Activated CD4-positive, alpha-beta T cell treated with anti-CD3 and anti-CD28 coated beads, Interleukin-2, amount 50 U/mL, for 24 hours (primary cell): ENCODE results near the gene SEC14L1.
"Not testable (repeated sequence)": the region's sequence is repeated elsewhere in the genome, so short reads cannot be mapped to it uniquely, and the experiment has no call there.

Experiments used
- DNase-seq, 2 donors: peaks; one replicate each; pipeline ENCODE4 v3.0.0-alpha.2; 2020; ENCODE audit warnings: low read depth in 1 of 2, low spot score in 1 of 2

SEC14L1 gene

DNA sequence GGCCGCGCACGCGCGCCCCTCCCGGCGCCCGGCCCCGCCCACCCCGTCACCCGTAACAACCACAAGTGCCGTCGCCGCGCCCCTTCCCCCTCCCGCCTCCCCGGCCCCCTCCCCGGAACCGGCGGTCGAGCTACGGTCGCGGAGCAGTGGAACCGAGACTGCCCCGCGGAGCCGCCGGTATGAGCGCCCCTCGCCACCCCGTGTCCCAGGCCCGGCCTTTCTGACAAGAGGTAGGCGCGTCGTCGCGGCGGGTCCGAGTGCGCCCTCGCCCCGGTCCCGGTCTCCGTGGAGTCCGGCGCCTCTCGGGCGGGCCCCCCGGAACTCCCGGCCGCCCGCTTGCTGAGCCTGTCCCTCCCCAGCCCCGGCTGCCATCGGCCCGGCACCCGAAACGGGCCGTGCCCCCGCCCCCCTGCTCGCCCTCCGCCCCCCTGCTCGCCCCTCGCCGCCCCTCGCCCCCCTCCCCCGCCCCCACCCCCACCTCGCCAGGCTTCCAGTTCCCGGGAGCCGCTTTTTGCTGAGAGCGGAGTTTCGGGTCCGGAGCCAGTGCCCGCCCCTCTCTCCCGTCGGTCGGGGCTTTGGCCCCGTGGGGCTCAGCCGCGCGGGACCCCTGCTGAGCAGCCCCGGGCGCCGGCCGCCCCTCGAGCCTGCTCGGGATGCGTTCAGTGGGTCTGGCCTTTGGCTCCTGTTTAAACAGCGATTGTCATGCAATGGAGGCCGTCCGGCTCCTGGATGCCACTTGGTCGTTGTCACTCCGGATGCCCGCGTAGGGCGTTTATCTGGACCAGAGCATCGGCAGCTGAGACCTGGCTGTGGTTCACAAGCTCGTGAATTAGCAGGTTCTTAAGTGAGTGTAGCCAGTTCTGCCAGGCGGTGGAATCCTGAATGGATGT, at the start of gene SEC14L1:
Gene SEC14L1 (plus strand): TSS at position 92 of the 890 bp plus-strand sequence. CDS start 2,628 bp downstream, outside the sequence.
- peak in 1 of 2 donors; percentile 14 for DNase-seq

DNA sequence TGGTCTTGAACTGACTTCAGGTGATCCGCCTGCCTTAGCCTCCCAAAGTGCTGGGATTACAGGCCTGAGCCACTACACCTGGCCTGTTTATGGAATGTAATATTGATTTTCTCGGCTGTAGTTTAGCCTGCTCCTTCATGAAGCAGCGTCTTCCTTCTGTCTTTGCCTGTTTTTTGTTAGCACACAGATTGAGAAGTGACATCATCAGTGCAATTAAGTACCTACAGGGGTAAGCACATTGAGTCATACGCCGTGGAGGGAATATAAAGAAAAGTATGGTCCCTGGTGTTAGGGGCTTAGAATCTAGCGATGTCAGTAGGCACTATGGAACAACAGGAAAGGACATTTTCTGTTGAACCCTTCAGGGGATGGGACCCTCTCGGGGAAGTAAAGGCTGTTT, 48.7 kb upstream of the SEC14L1 start:
- no peak for DNase-seq

DNA sequence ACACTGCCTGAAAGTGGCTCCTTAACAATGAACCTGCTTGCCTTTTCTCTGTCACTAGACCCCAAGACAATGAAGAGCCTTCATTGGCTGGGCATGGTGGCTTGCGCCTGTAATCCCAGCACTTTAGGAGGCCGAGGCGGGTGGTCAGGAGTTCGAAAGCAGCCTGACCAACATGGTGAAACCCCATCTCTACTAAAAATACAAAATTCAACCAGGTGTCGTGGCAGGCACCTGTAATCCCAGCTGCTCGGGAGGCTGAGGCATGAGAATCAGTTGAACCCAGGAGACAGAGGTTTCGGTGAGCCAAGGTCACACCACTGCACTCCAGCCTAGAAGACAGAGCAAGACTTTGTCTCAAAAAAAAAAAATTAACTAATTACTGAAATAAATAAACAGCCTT, 45.3 kb upstream of the SEC14L1 start:
- no peak for DNase-seq

DNA sequence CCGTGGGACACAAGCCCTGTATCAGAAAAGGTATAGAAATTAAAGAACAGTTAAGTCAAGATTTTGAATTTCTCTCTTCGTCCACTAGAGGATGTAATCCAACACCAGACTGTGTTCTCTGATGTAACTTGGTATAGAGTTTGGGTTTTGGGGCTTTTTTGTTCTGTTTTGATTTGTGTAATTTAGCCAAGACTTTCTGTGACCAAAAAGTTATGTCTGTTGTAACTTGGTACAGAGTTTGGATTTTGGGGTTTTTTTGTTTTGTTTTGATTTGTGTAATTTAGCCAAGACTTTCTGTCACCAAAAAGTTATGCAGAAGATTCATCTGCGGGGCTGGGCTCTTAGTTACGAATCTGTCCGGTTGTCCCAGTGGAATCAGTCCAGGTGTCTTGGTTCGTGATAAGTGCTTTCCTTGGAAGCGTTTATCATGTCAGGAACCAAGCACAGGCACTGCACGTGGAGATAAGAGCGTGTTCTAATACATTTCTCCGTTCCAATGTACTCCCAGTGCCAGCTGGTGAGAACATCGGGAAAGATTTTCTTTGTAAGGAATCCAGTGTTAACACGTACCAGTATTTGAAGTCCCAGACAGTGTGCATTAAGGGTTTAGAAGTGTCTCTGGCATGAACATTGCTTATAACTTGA, 44.1 kb upstream of the SEC14L1 start:
- no peak for DNase-seq

DNA sequence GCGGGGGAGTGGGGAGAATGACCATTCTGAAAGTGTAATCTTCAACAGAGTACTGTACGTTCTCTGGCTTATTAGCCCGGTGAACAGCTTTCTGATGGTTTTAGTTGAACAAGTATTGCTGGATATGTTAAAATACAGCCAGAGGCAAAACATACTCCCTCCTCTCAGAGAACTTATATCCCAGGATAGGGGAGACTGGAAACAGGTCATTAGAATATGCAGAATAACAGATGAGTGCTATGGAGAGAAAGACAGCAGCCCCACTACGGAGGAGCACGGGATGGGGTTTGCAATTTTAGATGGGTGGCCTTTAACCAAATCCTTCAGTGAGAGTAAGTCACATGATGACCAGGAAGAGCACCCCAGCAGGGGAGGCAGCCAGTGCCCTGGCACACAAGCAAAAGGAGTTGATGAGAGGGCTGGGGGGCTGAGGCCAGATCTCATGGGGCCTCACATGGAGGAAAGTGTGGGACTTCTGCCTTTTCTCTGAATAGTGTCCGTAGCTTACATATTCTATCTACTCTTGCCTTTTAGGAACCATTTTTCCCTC, 43.1 kb upstream of the SEC14L1 start:
- no peak for DNase-seq

DNA sequence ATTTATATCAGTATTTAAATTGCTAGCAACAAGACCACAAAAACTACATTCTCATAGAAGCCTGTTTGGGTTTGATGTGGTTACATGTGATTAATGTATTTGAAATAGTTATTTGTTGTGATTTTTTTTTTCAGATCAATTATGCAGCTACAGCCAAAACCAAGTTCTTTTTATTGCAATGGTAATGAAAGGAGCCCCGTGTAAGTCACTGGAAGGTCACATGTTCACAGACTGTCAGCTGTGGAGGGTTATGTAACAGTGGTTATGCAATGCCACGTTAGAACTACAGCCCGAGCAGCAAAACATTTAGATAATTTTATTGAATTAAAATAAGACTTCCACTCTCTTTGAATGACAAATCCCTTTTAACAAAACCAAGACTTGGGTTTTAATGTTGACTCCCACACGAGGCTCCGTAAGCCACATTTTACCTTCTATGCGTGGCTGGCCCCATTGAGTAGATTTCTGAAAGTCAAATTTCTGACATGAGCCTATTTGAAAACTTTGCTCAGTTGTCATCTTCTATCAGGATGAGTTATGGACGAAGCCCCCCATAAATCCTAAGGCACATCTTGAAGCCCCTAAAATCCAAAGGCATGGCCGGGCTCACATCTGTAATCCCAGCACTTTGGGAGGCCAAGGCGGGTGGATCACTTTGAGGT, 41.8 kb upstream of the SEC14L1 start:
- no peak for DNase-seq

DNA sequence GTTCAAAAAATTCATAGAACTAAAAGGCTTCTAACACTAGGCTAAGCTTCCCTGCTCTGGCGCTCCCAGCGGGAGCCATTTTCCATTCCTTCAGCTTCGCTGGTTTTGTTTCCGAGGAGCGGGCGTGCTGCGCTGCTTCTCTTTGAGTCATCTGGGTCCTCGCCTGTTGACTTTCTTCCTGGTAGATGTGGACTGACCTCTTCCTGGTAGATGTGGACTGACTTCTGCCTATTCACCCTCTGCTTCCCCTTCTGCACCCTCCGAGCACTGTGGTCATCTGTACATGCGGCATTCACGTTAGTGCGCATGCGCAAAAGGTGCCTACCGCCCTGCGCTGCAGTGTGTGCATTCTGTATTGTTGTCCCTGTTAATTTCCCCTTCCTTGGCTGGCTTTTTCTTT, 40.8 kb upstream of the SEC14L1 start:
- DNase-seq: no peak

DNA sequence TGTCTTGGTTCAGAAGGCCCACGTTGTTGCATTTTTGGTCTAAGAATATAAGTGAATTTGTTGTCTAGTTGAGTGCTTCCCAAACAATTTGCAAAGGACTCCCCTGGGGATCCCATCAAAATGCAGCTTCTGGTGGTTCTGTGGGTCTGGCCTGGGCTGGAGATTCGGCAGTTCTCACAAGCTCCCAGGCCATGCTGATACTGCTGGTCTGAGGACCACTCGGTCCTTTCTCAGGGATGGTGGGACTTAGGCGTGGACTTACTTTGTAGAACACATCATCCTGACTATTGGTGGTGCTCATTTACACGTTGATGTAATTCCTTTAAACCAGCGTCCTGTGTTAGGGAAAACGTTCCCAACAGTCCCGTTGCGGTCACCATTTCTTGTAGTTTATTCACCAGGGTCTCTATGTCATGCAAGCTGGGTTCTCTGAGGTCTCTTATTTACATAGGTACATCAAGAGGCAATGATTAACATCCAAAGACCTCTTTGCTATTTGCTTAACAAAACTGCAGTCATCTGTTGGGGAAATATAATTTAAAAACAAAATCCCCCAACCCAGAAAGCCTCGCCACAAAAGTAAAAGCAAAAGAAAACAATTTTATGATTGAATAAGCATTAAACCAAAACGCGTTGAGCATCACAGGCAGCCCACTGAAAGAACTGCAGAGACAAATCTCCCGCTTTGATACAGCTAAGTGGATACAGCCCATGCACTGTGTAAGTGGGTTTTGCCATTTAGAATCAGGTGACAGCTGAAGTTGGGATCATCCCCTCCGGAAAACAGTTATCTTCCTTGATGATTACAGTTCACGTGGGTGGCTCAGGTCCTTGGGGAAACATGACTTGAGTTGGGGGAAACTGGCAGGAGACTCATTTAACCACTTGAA, 39.0 kb upstream of the SEC14L1 start:
- no peak for DNase-seq

DNA sequence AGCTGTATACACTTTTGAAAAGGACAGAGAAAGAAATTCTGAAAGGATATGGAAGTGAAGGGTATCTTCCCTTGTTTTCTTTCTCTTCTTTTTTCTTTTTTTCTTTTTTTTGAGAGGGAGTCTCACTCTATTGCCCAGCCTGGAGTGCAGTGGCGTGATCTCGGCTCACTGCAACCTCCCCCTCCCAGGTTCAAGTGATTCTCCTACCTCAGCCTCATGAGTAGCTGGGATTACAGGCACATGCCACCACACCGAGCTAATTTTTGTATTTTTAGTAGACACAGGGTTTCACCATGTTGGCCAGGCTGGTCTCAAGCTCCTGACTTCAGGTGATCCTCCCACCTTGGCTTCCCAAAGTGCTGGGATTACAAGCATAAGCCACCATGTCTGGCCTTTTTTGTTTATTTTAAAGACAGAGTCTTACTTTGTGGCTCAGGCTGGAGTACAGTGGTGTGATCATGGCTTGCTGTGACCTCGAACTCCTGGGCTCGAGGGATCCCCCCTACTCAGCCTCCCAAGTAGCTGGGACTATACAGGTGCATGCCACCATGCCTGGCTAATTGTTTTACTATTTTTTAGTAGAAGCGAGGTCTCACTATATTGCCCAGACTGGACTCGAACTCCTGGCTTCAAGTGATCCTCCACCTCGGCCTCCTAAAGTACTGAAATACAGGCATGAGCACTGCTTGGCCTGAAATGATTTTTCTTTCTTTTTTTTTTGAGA, 38.2 kb upstream of the SEC14L1 start:
- DNase-seq: not testable (repeated sequence)

DNA sequence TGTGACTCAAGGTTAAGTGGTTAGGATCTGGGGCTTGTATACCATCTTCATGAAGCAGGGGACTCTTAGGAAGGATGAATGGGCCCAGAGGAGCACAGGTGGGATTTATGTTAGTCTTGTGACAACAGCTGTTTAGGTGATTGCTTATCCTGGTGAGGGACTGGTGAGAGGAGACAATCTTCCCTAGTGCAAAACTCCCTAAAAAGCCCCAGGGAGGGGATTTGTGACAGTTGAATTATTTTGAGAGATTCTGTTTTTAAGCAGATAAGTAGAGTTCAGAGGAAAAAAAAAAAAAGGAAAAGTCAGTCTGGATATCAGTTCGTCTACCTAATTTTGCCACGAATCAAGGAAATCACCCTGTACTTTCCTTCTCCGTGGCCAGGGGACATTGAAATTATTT, 35.1 kb upstream of the SEC14L1 start:
- no peak for DNase-seq

DNA sequence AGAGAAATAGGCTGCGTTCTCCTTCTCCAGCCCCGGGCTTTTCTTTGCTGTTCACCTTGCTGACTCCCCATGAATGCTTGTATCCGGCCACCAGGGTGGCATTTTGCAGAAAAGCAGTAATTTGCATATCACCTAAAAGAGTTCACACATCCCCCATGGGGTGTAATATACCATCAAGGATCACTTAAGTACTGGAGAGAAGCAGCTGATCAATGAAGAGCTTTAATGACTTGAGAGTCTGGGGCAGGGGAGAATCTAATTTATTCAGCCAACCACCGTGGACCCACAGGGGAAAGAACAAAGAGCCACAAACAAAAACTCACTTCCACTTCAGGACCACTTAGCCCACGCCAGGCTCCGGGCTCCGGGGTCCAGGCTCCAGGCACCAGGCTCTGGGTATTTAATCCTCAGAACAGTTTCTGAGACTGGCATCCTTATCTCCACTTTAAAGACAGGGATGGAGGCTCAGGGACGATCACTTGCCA, 33.9 kb upstream of the SEC14L1 start:
- no peak for DNase-seq

DNA sequence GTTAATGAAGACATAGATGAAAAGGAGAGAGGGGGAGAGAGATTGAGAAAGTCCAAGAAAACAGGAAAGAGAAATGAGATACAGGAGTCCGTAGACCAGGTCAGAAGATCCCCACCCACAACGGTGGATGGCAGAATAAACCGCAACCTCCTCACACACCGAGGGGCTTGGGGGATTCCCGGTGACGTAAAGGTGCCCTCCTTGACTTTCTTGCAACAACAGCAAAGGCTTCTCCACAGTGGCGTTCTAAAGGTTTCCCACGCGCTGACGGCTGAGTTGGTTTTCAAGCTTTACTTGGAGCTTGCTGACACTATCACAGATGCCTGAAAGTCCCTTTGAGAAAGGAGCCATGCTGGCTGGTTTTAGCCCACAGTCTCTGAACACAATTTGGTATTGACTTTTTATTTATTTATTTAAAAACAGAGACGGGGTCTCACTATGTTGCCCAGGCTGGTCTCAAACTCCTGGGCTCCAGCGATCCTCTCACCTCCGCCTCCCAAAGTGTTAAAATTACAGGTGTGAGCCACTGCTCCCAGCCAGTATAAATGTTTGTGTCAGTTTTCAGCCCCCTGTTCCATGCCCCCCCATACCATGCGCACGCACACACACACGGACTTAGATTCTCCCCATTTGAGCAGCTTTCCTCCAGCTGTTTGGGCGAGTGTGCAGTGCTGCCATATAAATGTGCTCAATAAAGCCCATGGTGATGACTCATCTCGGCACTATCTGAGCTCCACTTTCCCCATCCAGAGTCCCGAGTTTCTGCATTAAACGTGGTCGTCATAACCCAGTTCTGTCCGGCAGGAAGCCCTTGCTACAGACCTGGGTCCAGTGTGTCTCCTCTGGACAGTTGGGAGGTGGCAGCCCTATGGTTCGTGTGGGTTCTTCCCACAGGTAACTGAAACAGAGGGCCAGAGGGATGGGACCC, 33.0 kb upstream of the SEC14L1 start:
- peak in 1 of 2 donors; percentile 30 for DNase-seq

DNA sequence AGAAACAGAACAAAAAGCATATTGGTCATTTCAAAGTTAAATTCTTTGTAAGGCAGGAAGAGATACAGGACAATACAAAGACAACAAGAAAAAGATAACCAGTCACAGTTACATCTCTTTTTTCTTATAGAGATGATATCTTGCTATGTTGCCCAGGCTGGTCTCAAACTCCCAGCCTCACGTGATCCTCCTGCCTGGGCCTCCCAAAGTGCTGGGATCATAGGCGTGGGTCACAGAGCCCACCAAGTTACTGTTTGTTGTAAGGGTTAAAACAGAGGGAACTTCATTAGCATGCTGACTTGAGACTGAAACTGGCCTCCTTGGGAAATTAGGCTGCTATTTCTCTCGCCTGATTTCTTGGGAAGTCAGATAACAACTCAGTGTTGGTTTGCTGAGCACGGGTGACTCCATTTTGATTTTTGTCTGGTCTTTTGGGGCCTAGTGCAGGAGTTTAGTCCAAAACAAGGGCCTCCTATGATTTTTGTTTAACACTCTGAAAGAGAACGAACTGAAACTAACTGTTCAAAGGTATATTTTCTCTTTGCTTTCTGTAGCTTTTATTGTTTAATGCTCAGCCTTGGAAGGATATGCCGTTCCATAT, 31.5 kb upstream of the SEC14L1 start:
- DNase-seq: no peak

DNA sequence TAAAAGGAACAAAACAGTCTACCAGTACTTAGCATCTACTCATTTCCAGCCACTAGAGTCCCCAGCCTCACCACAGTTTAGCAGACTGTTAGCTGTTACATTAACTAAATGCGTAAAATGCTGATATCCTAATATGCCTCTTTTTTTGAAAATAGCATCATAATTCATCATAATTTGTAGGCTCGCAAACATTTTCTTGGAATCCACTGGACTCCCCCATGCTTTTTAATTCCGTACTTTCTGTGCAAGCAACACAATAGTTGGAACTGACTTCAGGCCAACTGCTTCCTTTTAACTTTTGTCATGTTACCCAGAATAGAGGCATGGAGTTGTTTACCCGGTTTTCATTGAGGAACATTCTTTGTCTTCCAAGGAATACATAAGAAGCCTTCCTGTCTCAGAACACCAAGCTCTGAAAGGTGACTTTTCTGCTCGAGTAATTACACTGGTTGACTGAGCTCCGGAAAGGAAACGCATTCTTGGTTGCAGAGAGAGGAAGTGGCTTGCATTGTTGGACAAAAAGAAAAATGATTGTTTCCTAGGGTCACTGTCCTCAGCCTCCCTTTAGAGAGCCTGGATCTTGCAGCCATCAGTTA, 30.9 kb upstream of the SEC14L1 start:
- DNase-seq: no peak

DNA sequence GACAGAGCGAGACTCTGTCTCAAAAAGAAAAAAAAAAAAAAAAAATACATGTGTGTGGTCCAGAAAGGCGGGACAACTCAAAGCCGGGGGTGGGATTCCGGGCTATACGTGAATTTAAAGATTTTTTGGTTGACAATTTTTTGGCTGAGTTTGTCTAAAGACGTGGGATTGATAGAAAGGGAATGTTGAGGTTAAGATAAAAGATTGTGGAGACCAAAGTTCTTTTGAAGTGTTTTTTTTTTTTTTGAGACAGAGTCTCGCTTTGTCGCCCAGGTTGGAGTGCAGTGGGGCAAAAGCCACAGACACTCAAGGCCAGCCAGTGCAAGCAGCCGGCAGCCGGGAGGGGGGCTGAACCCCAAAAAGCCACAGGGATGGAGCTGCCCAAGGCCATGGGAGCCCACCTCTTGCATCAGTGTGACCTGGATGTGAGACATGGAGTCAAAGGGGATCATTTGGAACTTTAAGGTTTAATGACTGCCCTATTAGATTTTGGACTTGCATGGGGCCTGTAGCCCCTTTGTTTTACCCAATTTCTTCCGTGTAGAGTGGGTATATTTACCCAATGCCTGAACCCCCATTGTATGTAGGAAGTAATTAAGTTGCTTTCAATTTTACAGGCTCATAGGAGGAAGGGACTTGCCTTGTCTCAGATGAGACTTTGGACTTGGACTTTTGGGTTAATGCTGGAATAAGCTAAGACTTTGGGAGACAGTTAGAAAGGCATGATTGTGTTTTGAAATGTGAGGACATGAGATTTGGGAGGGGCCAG, 29.4 kb upstream of the SEC14L1 start:
- DNase-seq: not testable (repeated sequence)

DNA sequence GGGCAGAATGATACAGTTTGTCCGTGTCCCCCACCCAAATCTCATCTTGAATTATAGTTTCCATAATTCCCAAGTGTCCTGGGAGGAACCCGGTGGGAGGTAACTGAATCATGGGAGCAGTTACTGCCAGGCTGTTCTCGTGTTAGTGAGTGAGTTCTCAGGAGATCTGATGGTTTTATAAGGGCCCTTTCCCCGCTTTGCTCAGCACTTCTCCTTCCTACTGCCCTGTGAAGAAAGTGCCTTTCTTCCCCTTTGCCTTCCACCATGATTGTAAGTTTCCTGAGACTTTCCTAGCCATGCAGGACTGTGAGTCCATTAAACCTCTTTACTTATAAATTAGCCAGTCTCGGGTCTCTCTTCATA, 28.9 kb upstream of the SEC14L1 start:
- no peak for DNase-seq

DNA sequence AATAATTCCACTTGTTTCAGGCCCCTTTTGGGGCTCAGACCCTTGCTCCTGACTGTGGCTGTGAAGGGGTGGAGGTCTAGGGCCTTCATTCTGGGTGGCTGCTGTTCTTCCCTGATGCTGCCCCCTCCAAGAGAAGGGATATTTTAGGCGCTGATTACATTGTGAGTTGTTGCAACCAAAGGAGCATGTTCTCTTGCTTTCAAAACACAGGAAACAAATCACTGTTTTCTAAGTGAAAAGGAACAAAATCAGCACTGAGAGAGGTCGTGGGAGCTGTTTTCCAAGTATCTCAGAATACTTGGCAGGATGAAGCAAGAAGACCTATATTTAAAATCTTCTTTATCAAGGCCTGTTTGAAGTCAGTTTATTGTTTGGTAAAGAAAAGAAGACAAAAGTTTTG, 25.3 kb upstream of the SEC14L1 start:
- no peak for DNase-seq
